Stimulated activated naive CD8-positive, alpha-beta T cell treated with anti-CD3 and anti-CD28 coated beads, Interleukin-15, Interleukin-2, amounts not matched to agents 100 U/mL and 50 U/mL, for 24 hours (primary cell): ENCODE data around the gene AQR.
A peak's percentile ranks its signal among the peaks of the same experiment; 100 is the strongest.

Source experiments
- ATAC-seq: fragments of 150-1000 bp; cut with Tn5 transposase; one replicate; pipeline ENCODE4 v1.10.0; 2021
- DNase-seq: peaks from one replicate; pipeline ENCODE4 v3.0.0; 2021

AQR gene

GRCh38 chr15:34879107-34879506 lies 90.4 kb downstream of the AQR start:
- no peak for DNase-seq
- no peak for ATAC-seq

- DNase-seq (no peak), ATAC-seq (no peak)
Measured at GRCh38 chr15:34876640-34877039, 92.9 kb downstream of the AQR start.

DNA sequence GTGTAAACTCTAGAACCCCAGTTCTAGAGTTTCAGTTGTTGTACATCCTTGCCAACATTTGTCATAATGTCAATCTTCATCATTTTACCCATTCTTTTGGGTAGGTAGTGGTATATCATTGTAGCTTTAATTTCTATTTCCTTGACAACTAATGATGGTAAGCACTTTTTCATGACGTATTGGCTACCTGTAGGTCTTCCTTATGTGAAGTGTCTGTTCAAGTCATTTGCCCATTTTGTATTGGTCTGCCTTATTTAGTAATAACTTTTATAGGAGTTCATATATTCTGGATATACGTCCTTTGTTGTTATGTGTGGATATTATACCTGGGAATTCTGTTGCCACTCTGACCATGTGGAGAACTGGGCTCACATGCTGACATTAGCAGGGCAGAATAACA lies 100.4 kb downstream of the AQR start:
- ATAC-seq (no peak), DNase-seq (no peak)

GRCh38 chr15:34865531-34865930 lies 104.0 kb downstream of the AQR start:
- ATAC-seq (no peak), DNase-seq (no peak)

DNA sequence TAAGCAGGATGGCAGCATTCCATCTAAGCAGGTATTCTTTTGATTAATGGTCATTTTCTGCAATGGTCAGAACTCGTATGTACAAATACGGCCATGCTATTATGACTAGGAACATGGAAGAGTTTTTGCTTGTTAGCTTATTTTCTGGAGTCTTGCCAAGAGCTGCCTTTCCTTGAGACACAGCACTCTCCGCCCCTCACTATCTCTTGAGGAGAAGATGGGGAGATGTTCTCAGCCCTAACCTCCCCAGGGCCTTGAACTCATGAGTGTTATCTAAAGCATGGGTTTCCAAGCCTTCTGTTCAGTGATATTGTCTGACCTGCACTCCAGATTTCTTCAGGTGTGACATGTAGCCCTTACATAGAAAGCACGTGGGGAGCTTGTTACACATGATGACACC lies 108.3 kb downstream of the AQR start:
- DNase-seq = no peak
- no peak for ATAC-seq

DNA sequence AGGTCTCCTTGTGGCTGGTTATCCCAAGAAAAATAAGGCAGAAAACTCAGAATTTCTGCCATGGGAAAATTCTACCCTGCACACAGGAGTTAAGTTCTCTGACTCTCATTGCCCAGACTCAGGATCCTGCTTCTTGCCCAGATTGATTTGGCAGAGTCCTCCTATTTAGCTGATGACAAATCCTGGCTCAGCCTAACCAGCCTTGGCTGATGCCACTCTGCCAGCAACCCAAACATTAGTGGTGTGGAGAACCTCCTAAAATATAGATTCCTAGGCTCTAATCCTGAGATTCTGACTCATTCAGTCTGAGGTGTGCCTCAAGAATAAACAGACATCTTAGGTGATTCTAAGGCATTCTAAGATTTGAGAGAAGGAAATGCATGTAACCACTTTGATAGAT lies 113.6 kb downstream of the AQR start:
- ATAC-seq (no peak), DNase-seq (no peak)

GRCh38 chr15:34855413-34855812 lies 114.1 kb downstream of the AQR start:
- peak; percentile 40 for ATAC-seq

DNA sequence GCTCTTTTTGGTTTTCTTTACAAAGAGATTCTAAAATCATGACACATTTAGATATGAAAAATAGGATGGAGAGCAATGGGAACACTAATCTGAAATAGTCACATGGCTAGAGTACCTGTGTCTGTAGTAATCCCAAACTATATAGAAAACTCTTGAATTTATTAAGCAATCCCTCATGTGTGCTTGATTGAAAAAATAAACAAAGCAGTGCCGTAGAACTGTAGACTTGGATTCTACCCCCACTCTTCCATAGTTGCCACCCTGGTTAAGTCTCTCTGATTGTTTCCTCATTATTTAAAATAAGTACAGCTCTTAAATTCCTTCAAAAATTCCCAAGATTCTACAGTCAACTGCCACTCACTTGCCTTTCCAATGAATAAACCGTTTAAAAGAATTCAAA lies 115.3 kb downstream of the AQR start:
- DNase-seq (no peak), ATAC-seq (no peak)

More at GRCh38 chr15:34855413-34855812, 114.1 kb downstream of the AQR start:
- DNase-seq = no peak

DNA sequence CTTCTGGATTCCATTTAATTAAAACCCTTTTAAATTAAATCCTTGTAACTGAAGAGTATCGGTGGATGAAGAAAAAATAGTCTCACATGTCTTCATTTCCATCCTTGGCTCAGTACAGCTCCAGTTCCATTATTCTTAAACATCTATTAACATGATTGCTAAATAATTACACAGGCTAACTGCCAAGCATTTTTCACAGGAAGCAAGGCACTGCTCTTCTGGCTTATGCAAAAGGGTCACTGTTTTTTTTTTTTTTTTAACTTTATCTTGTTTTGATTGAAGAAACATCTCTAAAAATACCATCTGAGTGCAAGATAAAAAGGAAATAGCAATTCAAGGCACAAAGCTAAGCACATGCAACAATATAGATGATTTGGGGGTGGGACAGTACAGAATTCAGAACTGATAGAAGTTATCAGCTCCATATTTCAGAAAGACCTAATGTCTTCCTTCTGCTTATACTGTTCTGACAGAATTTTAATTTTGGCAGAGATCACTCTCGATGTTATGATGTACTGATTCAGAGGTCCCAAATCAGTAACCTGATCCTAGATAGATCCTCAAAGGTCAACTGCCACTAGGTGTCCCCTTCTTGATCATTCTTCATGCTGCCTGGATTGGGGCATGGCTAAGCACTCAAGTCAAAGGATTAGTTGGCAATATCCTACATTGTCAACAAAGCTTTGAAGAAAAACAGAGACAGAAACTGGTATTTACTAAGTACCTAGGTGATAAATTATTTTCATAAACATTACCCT lies 116.4 kb downstream of the AQR start:
- no peak for DNase-seq
- ATAC-seq = no peak

DNA sequence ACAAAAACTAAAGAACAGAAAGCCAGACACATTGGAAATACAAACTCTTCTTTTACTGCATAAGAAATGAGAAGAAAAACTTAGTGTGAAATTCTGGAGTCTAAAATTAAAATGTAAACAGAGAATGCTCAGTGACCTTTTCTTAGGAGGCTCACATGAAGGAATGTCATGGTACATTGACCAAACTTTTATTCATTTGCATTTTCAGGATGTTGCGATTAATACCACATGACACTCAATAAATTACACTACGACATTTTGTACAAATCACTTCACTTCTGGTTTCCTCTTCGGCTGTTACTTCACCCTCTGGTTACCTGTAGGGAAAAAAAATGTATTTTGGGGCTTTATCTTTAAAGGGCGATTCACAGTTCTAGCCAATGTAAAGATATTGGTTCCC lies 117.8 kb downstream of the AQR start:
- no peak for ATAC-seq
- no peak for DNase-seq

DNA sequence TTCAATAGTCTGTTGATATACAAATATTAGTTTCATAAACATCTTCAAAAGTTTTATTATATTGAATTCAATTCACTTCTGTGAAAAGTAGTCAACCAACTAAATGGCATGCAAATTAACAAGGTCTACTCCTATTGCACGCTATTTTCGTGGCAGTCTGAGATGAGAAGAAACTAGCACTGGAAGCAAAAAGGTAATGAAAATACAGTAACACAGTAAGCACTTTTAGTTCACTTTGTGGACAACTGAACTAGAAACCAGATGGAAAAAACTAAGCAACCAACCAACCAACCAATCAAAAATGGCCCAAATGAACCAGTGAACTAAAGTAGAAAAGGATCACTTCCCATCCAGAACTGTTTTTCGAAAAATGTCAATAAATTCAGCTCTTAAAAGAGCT lies 118.5 kb downstream of the AQR start:
- DNase-seq (no peak), ATAC-seq (no peak)

DNA sequence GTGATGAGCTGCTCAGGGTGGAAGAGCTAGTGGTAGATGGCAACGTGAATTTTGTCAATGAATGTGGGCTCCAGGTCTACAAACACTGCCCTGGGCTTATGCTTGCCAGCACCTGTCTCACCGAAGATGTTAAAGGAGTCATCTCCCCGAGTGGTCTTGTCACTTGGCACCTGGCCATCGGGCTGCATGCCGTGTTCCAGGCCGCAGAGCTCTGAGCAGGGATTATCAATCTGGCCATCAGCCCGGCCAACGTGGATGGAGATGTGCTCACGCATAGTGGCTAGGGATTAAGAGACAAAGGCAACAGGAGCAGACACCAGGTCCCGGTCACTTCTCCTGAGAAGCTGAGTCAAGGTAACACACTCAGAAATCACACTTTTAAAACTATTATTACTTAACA lies 119.4 kb downstream of the AQR start:
- no peak for DNase-seq

DNA sequence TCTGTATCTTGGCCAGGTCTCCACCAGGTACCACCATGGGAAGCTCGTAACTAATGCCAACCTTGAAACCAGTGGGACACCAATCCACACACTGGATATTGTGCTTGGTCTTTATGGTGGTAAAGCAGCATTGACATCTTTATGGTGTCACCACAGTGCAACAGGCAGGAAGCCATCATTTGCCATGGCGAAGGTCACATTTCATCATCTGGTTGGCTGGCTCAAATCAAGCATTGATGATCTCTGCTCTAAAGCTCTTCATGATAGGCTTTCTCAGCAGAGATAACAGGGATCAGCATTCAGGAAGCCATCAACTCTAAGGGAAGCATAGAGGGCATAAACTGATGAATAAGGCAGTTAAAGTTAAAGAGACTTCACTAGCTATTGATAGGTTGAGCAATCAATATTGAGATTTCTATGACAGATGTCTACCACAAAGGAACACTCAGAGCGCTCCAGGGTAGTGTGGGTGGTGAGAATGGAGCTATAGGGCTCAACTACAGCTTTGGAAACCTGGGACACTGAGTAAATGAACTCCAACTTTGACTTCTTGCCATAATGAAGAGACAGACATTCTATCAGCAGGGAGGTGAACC lies 120.1 kb downstream of the AQR start:
- no peak for ATAC-seq

More for the DNA sequence above, 119.4 kb downstream of the AQR start:
- ATAC-seq = no peak

GRCh38 chr15:34847598-34847997 lies 121.9 kb downstream of the AQR start:
- no peak for DNase-seq
- ATAC-seq = no peak

More for the DNA sequence above, 120.1 kb downstream of the AQR start:
- no peak for DNase-seq

DNA sequence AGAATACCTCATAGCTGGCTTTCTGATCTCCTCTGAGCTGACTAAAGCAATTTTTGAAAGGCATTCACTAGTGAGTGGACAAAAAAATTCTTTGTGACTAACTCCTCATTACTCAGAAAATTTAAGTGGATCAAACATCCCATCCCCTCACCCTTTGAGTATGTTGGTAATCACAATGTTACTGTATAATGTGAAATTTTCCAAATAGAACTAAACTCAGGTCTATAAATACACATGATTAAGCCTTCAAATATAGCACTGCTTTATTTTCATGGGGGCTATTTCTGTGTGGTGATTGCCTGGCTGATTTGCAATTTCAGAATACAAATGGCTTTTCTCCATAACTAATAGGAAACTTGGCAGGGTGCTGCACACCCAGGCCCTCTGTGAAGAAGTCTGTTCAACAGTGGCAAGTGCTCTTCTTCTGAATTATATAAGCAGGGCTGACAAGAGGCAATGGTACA lies 128.2 kb downstream of the AQR start:
- ATAC-seq = no peak
- DNase-seq = no peak

DNA sequence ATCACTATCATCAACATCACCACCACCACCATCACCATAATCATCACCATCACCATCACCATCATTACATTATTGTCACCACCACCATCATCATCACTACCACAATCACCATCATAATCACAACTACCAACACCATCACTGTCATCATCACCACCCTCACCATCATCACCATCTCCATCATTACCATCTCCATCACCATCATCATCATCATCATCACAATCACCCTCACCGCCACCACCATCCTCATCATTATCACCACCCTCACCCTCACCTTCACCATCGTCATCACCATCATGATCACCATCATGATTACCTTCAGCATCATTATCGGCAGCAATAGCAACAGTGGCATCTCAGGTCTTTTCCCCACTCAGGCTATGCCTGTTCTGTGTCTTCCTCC lies 131.3 kb downstream of the AQR start:
- ATAC-seq (no peak), DNase-seq (no peak)

- ATAC-seq (no peak), DNase-seq (no peak)
Measured at GRCh38 chr15:34837246-34838016, 132.1 kb downstream of the AQR start.

DNA sequence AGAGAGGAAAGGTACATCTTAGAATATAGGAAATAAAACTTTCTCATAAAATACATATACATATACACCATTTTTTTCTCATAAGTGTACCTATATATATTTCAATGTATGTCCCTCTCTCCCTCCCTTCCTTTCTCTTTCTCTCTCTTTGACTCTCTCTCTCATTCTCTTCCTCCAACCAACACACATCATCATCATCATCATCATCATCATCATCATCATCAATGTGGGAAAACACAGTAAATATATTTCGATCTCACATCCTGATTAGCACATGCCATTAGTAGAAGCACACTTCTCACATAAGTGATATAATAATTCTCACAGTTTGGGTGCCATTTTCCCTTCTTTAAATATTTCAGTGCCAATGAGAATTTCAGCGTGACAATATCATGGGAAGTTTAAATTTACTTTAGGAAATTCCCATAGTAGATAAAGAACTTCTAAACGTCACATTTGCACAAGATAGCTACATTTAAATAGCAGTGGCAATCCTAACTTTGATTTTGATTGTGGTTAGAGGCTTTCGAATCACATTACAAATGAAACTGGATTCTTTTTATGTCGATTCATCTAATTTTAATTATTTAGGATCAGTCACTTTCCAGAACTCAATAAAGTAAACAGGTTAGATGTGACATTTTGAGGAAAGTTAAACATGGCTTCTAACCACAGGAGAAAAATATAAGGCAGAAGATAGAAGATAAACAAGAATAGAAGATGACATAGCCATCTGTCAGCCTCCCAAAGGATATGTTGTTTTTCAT lies 141.2 kb downstream of the AQR start:
- no peak for ATAC-seq
- no peak for DNase-seq

DNA sequence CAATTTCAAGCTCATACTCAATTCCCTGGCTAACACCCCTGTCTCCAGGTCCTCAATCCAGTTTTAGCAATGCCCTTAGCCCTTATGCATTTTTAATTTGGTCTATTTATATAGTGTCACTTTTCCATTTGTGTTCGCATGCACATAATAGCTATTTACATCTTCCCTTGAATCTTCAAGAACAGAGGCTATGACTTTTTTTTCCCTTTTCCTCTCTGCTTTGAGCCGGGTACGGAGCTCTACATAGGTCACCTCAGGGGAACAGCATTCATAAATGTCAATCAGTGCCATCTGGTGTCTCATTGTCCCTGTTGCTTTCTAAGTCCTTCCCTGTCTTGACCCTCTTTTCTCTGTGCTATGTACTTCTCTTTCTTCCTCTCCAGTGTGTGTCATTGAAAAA lies 147.7 kb downstream of the AQR start:
- DNase-seq = no peak
- ATAC-seq = no peak

GRCh38 chr15:34820110-34820509 lies 149.4 kb downstream of the AQR start:
- DNase-seq (no peak), ATAC-seq (no peak)

GRCh38 chr15:34818526-34818925 lies 151.0 kb downstream of the AQR start:
- no peak for ATAC-seq

GRCh38 chr15:34815836-34816235 lies 153.7 kb downstream of the AQR start:
- no peak for DNase-seq
- ATAC-seq = no peak

More at GRCh38 chr15:34818526-34818925, 151.0 kb downstream of the AQR start:
- DNase-seq = no peak
